Measurements from ENCODE around the gene LAMA2. TPM values are rescaled to one million over a fixed set of nuclear protein-coding genes. Genes with fewer than 3 reads are reported as not detected.

The LAMA2 gene
- total and polyA plus RNA-seq, 2 donors from 2014 or later = 2.2 to 20.8 TPM

- Histone ChIP-seq H3K36me3 (ENCODE audit: control insufficient read depth in 2 of 3, insufficient read depth in 3 of 3, low read length in 3 of 3) (no peaks in the 10 kb centered on the region), H3K9me3 (ENCODE audit: control insufficient read depth in 2 of 3, insufficient read depth in 1 of 3, low read length in 3 of 3) (no peaks in the 10 kb centered on the region), H3K27me3 (ENCODE audit: control insufficient read depth, insufficient read depth, low read length) (no peaks in the 10 kb centered on the region), H3K4me3 (ENCODE audit: low read length in 3 of 3) (no peak overlapping the region), H3K9ac (ENCODE audit: low read length in 3 of 3) (no peak overlapping the region), H3K4me1 (ENCODE audit: control insufficient read depth in 2 of 3, insufficient read depth in 2 of 3, low read depth in 1 of 3, low read length in 3 of 3) (peaks cover 0 to 4% (median 2%) of the 10 kb centered on the region in 3 donors), H3K27ac (ENCODE audit: low read depth in 2 of 2, low read length in 2 of 2) (no peak overlapping the region)
- FAIRE-seq (no peak), DNase-seq (no peak)
- TF ChIP-seq CTCF (IDR thresholded peaks at IDR 0.05; ENCODE audit: borderline replicate concordance, extremely low read depth, insufficient read depth) = no peak
- intact Hi-C loops (cut with DNase I) = no loop called here
These were observed 468.9 kb downstream of the LAMA2 start for GRCh38 chr6:129351807-129352206.

GRCh38 chr6:129353067-129353466 lies 470.1 kb downstream of the LAMA2 start:
- no peaks in the 10 kb centered on the region for H3K36me3 ChIP-seq (ENCODE audit: control insufficient read depth in 2 of 3, insufficient read depth in 3 of 3, low read length in 3 of 3)
- no peaks in the 10 kb centered on the region for H3K27me3 ChIP-seq (ENCODE audit: control insufficient read depth, insufficient read depth, low read length)
- H3K27ac ChIP-seq (ENCODE audit: low read depth in 2 of 2, low read length in 2 of 2) = no peak overlapping the region
- intact Hi-C loops (cut with DNase I) = no loop called here
- TF ChIP-seq CTCF (IDR thresholded peaks at IDR 0.05; ENCODE audit: borderline replicate concordance, extremely low read depth, insufficient read depth) = no peak
- FAIRE-seq = no peak
- H3K9me3 ChIP-seq (ENCODE audit: control insufficient read depth in 2 of 3, insufficient read depth in 1 of 3, low read length in 3 of 3) = no peaks in the 10 kb centered on the region
- peak; percentile 8 to 85 (median 34) for DNase-seq
- H3K4me3 ChIP-seq (ENCODE audit: low read length in 3 of 3) = no peak overlapping the region
- peaks cover 0 to 4% (median 2%) of the 10 kb centered on the region in 3 donors for H3K4me1 ChIP-seq (ENCODE audit: control insufficient read depth in 2 of 3, insufficient read depth in 2 of 3, low read depth in 1 of 3, low read length in 3 of 3)
- H3K9ac ChIP-seq (ENCODE audit: low read length in 3 of 3) = no peak overlapping the region

DNA sequence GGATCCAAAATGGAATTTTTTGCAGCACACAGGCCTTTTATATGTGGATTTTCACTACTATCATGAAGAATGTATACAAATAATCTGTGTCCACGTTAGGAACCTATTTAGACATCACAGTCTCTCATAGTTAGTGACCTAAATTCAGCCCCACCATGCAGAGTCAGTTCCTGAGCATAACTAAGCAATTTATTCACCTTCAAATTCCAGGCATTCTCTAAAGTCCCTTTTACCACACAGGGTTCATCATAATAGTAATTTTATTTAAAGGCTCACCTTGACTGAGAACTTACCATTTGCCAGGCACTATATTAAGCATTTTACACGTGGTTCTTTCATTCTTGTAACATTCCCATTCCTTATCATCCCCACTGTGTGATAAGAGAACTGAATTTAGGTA lies 473.2 kb downstream of the LAMA2 start:
- H3K9ac ChIP-seq (ENCODE audit: low read length in 3 of 3) = no peak overlapping the region
- no peaks in the 10 kb centered on the region for H3K9me3 ChIP-seq (ENCODE audit: control insufficient read depth in 2 of 3, insufficient read depth in 1 of 3, low read length in 3 of 3)
- H3K27ac ChIP-seq (ENCODE audit: low read depth in 2 of 2, low read length in 2 of 2) = no peak overlapping the region
- no peak for TF ChIP-seq CTCF (IDR thresholded peaks at IDR 0.05; ENCODE audit: borderline replicate concordance, extremely low read depth, insufficient read depth)
- no peak overlapping the region for H3K4me3 ChIP-seq (ENCODE audit: low read length in 3 of 3)
- no peaks in the 10 kb centered on the region for H3K36me3 ChIP-seq (ENCODE audit: control insufficient read depth in 2 of 3, insufficient read depth in 3 of 3, low read length in 3 of 3)
- FAIRE-seq (no peak), DNase-seq (no peak)
- H3K27me3 ChIP-seq (ENCODE audit: control insufficient read depth, insufficient read depth, low read length) = no peaks in the 10 kb centered on the region
- peaks cover 0 to 4% (median 2%) of the 10 kb centered on the region in 3 donors for H3K4me1 ChIP-seq (ENCODE audit: control insufficient read depth in 2 of 3, insufficient read depth in 2 of 3, low read depth in 1 of 3, low read length in 3 of 3)
- intact Hi-C loops (cut with DNase I) = no loop called here

Data from kidney (tissue), 14 donors.